NK-92 (cell line): ENCODE data around the gene COBL.

Experiments used
- DNase-seq: peaks from one replicate; lab custom pipeline; 2025; ENCODE audit not compliant: unreplicated experiment; lab: John Stamatoyannopoulos, UW

Gene COBL

GRCh38 chr7:51126324-51126723 is 190.3 kb downstream of the COBL start:
- DNase-seq: no peak

- DNase-seq: no peak
Observed at GRCh38 chr7:51124321-51124720, 192.3 kb downstream of the COBL start.

GRCh38 chr7:51123322-51124019 is 193.1 kb downstream of the COBL start:
- DNase-seq: no peak

- no peak for DNase-seq
Observed at GRCh38 chr7:51121931-51122425, 194.6 kb downstream of the COBL start.

- no peak for DNase-seq
Observed at GRCh38 chr7:51121036-51121790, 195.4 kb downstream of the COBL start.

GRCh38 chr7:51118628-51119027 is 198.0 kb downstream of the COBL start:
- DNase-seq: no peak

GRCh38 chr7:51114501-51114900 is 202.1 kb downstream of the COBL start:
- no peak for DNase-seq

GRCh38 chr7:51113962-51114361 is 202.6 kb downstream of the COBL start:
- DNase-seq: no peak

GRCh38 chr7:51113560-51113959 is 203.0 kb downstream of the COBL start:
- DNase-seq: no peak

- no peak for DNase-seq
Observed at GRCh38 chr7:51111241-51111940, 205.2 kb downstream of the COBL start.

GRCh38 chr7:51108134-51108533 is 208.5 kb downstream of the COBL start:
- DNase-seq: no peak

- no peak for DNase-seq
Observed at GRCh38 chr7:51104278-51104677, 212.3 kb downstream of the COBL start.

- no peak for DNase-seq
Observed at GRCh38 chr7:51103718-51104117, 212.9 kb downstream of the COBL start.

GRCh38 chr7:51102828-51103227 is 213.8 kb downstream of the COBL start:
- DNase-seq: no peak

- DNase-seq: no peak
Observed at GRCh38 chr7:51101111-51101757, 215.4 kb downstream of the COBL start.

- no peak for DNase-seq
Observed at GRCh38 chr7:51090411-51090810, 226.2 kb downstream of the COBL start.

GRCh38 chr7:51085034-51085692 is 231.4 kb downstream of the COBL start:
- DNase-seq: no peak

GRCh38 chr7:51084121-51084520 is 232.5 kb downstream of the COBL start:
- DNase-seq: no peak

- DNase-seq: no peak
Observed at GRCh38 chr7:51082940-51083533, 233.6 kb downstream of the COBL start.

- no peak for DNase-seq
Observed at GRCh38 chr7:51082096-51082840, 234.3 kb downstream of the COBL start.
